ENCODE measurements around the gene MRPL28.

Gene MRPL28

GRCh38 chr16:322476-323143 lies 47.7 kb downstream of the MRPL28 start:
- Mint-ChIP-seq H3K27me3 (ENCODE audit: low read depth) (no peaks in the 10 kb centered on the region), H3K9me3 (no peaks in the 10 kb centered on the region), H3K36me3 (ENCODE audit: low read depth) (peaks cover 12% of the 10 kb centered on the region), H3K4me3 (no peak overlapping the region), H3K27ac (no peak overlapping the region), H3K4me1 (peaks cover 3% of the 10 kb centered on the region)
- TF ChIP-seq, protein P1, sequence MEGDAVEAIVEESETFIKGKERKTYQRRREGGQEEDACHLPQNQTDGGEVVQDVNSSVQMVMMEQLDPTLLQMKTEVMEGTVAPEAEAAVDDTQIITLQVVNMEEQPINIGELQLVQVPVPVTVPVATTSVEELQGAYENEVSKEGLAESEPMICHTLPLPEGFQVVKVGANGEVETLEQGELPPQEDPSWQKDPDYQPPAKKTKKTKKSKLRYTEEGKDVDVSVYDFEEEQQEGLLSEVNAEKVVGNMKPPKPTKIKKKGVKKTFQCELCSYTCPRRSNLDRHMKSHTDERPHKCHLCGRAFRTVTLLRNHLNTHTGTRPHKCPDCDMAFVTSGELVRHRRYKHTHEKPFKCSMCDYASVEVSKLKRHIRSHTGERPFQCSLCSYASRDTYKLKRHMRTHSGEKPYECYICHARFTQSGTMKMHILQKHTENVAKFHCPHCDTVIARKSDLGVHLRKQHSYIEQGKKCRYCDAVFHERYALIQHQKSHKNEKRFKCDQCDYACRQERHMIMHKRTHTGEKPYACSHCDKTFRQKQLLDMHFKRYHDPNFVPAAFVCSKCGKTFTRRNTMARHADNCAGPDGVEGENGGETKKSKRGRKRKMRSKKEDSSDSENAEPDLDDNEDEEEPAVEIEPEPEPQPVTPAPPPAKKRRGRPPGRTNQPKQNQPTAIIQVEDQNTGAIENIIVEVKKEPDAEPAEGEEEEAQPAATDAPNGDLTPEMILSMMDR (IDR thresholded peaks at IDR 0.05; ENCODE audit: unreplicated experiment in 3 of 3) = no peak

- no peak overlapping the region for H3K4me3 Mint-ChIP-seq
- H3K36me3 Mint-ChIP-seq (ENCODE audit: low read depth) = peaks cover 12% of the 10 kb centered on the region
- no peaks in the 10 kb centered on the region for H3K27me3 Mint-ChIP-seq (ENCODE audit: low read depth)
- peaks cover 5% of the 10 kb centered on the region for H3K4me1 Mint-ChIP-seq
- TF ChIP-seq, protein P1 (IDR thresholded peaks at IDR 0.05; ENCODE audit: unreplicated experiment in 3 of 3) = no peak
- no peaks in the 10 kb centered on the region for H3K9me3 Mint-ChIP-seq
- H3K27ac Mint-ChIP-seq = no peak overlapping the region
Observed at GRCh38 chr16:321532-321931, 48.8 kb downstream of the MRPL28 start.

GRCh38 chr16:320206-320605 lies 50.1 kb downstream of the MRPL28 start:
- TF ChIP-seq, protein P1 (IDR thresholded peaks at IDR 0.05; ENCODE audit: unreplicated experiment in 3 of 3) = no peak
- H3K36me3 Mint-ChIP-seq (ENCODE audit: low read depth) = peaks cover 14% of the 10 kb centered on the region
- H3K27me3 Mint-ChIP-seq (ENCODE audit: low read depth) = no peaks in the 10 kb centered on the region
- H3K9me3 Mint-ChIP-seq = no peaks in the 10 kb centered on the region
- peaks cover 5% of the 10 kb centered on the region for H3K4me1 Mint-ChIP-seq
- no peak overlapping the region for H3K4me3 Mint-ChIP-seq
- H3K27ac Mint-ChIP-seq = no peak overlapping the region

- Mint-ChIP-seq H3K9me3 (no peaks in the 10 kb centered on the region), H3K4me1 (peaks cover 5% of the 10 kb centered on the region), H3K36me3 (ENCODE audit: low read depth) (peaks cover 15% of the 10 kb centered on the region), H3K27me3 (ENCODE audit: low read depth) (no peaks in the 10 kb centered on the region), H3K4me3 (no peak overlapping the region), H3K27ac (no peak overlapping the region)
- TF ChIP-seq, protein P1 (IDR thresholded peaks at IDR 0.05; ENCODE audit: unreplicated experiment in 3 of 3) = no peak
Observed at GRCh38 chr16:318628-319027, 51.7 kb downstream of the MRPL28 start.

GRCh38 chr16:317583-317982 lies 52.8 kb downstream of the MRPL28 start:
- no peaks in the 10 kb centered on the region for H3K27me3 Mint-ChIP-seq (ENCODE audit: low read depth)
- H3K27ac Mint-ChIP-seq = no peak overlapping the region
- peaks cover 5% of the 10 kb centered on the region for H3K4me1 Mint-ChIP-seq
- H3K9me3 Mint-ChIP-seq = no peaks in the 10 kb centered on the region
- H3K36me3 Mint-ChIP-seq (ENCODE audit: low read depth) = peaks cover 15% of the 10 kb centered on the region
- TF ChIP-seq, protein P1 (IDR thresholded peaks at IDR 0.05; ENCODE audit: unreplicated experiment in 3 of 3) = no peak
- H3K4me3 Mint-ChIP-seq = no peak overlapping the region
